Raji (cell line): ENCODE measurements around the gene RASAL1.

Experiments used
- POLR2A ChIP-seq: IDR thresholded peaks from 2 replicates; pipeline ENCODE4 v1.6.1; 2011; ENCODE audit warnings: low read depth, low read length, control low read depth; ENCODE audit not compliant: insufficient read depth

Gene RASAL1

GRCh38 chr12:113152835-113153814, 17.6 kb upstream of the RASAL1 start:
- TF ChIP-seq POLR2A = no peak

GRCh38 chr12:113152196-113152834, 16.8 kb upstream of the RASAL1 start:
- no peak for TF ChIP-seq POLR2A

- TF ChIP-seq POLR2A = no peak
Measured at GRCh38 chr12:113151655-113152054, 16.1 kb upstream of the RASAL1 start.

- no peak for TF ChIP-seq POLR2A
Measured at GRCh38 chr12:113149361-113150150, 14.0 kb upstream of the RASAL1 start, which contains the start of gene CFAP73. CFAP73 (plus strand) TSS chr12:113149724; CDS start chr12:113149858, 134 bp downstream.

- no peak for TF ChIP-seq POLR2A
Measured at GRCh38 chr12:113146999-113147398, 11.4 kb upstream of the RASAL1 start.

- TF ChIP-seq POLR2A = no peak
Measured at GRCh38 chr12:113145720-113146551, 10.4 kb upstream of the RASAL1 start.

- TF ChIP-seq POLR2A = no peak
Measured at GRCh38 chr12:113144806-113145205, 9.2 kb upstream of the RASAL1 start.

- no peak for TF ChIP-seq POLR2A
Measured at GRCh38 chr12:113143959-113144358, 8.4 kb upstream of the RASAL1 start.

- TF ChIP-seq POLR2A = no peak
Measured at GRCh38 chr12:113142886-113143332, 7.3 kb upstream of the RASAL1 start.

- TF ChIP-seq POLR2A = no peak
Measured at GRCh38 chr12:113142173-113142885, 6.8 kb upstream of the RASAL1 start.

GRCh38 chr12:113140706-113141105, 5.1 kb upstream of the RASAL1 start:
- TF ChIP-seq POLR2A = no peak

GRCh38 chr12:113138826-113139225, 3.3 kb upstream of the RASAL1 start:
- TF ChIP-seq POLR2A = no peak

GRCh38 chr12:113137861-113138783, 2.6 kb upstream of the RASAL1 start:
- TF ChIP-seq POLR2A = no peak
